Caco-2 (cell line): Measurements from ENCODE around the gene SERGEF. TPM values are rescaled to one million over a fixed set of nuclear protein-coding genes. Genes with fewer than 3 reads are reported as not detected.

Experiments used
- BruUV-seq: library from RNA; stranded (reverse); fragments of 400-500 nt; replicated peaks from 2 replicates; lab custom pipeline; 2021; lab: Mats Ljungman, UMichigan
- CTCF ChIA-PET: fragments of 300-600 bp; sonication (Branson Sonifier 250); formaldehyde crosslinking; loops from one replicate; lab custom pipeline; 2022; ENCODE audit warnings: antibody characterized with exemption; lab: Charles Lee
- POLR2A ChIA-PET: fragments of 300-600 bp; sonication (Branson Sonifier 250); formaldehyde crosslinking; loops from one replicate; lab custom pipeline; 2022; ENCODE audit warnings: antibody characterized with exemption; lab: Charles Lee
- DNase-seq, 2 experiments: peaks; one replicate each; pipeline versions ENCODE4 v3.0.0 to v3.0.0-alpha.2; 2020 to 2022
- H3K27me3 ChIP-seq: replicated peaks from 2 replicates; pipeline ENCODE4 v1.6.0; 2011; ENCODE audit warnings: low read length; ENCODE audit not compliant: control insufficient read depth, insufficient read depth
- H3K36me3 ChIP-seq: 2 replicates; pipeline ENCODE4 v1.5.1; 2011; ENCODE audit warnings: low read length; ENCODE audit not compliant: control insufficient read depth, insufficient read depth
- H3K4me1 ChIP-seq: fragments of 250-450 bp; sonication (Bioruptor Pico); 2 replicates; pipeline ENCODE4 v1.5.1; 2020; ENCODE audit warnings: mild to moderate bottlenecking
- H3K4me3 ChIP-seq: 2 replicates; pipeline ENCODE4 v1.5.1; 2011; ENCODE audit warnings: low read depth, mild to moderate bottlenecking, control low read depth, low read length
- H3K9me3 ChIP-seq: fragments of 250-450 bp; sonication (Bioruptor Pico); 2 replicates; pipeline ENCODE4 v1.5.1; 2020; ENCODE audit warnings: mild to moderate bottlenecking, moderate library complexity
- H3K27ac Mint-ChIP-seq: one replicate; pipeline ENCODE4 v1.8.0; 2022; ENCODE audit warnings: mixed read lengths; ENCODE audit not compliant: unreplicated experiment
- H3K27me3 Mint-ChIP-seq: one replicate; pipeline ENCODE4 v1.8.0; 2022; ENCODE audit warnings: mixed read lengths; ENCODE audit not compliant: insufficient read depth, unreplicated experiment
- H3K36me3 Mint-ChIP-seq: one replicate; pipeline ENCODE4 v1.8.0; 2022; ENCODE audit warnings: mild to moderate bottlenecking, mixed read lengths; ENCODE audit not compliant: insufficient read depth, unreplicated experiment
- H3K4me1 Mint-ChIP-seq: one replicate; pipeline ENCODE4 v1.8.0; 2022; ENCODE audit warnings: low read depth, mixed read lengths; ENCODE audit not compliant: unreplicated experiment
- H3K4me3 Mint-ChIP-seq: one replicate; pipeline ENCODE4 v1.8.0; 2022; ENCODE audit warnings: mild to moderate bottlenecking, moderate library complexity, mixed read lengths; ENCODE audit not compliant: unreplicated experiment
- H3K9me3 Mint-ChIP-seq: one replicate; pipeline ENCODE4 v1.8.0; 2022; ENCODE audit warnings: mixed read lengths; ENCODE audit not compliant: unreplicated experiment
- CTCF ChIP-seq, 2 experiments: fragments of 200-600 bp in 1 of 2; IDR thresholded peaks; 1 replicate in 1 of 2; 2 replicates in 1 of 2; pipeline versions ENCODE4 v1.5.1 to v1.8.0; 2011 to 2022; ENCODE audit warnings: antibody characterized with exemption in 1 of 2, control low read depth in 1 of 2, inconsistent platforms in 1 of 2, low read depth in 1 of 2, low read length in 1 of 2, mild to moderate bottlenecking in 1 of 2, moderate library complexity in 1 of 2; ENCODE audit not compliant: insufficient read depth in 1 of 2, severe bottlenecking in 1 of 2, unreplicated experiment in 1 of 2
- intact Hi-C: fragments of 100-400 bp; cut with micrococcal nuclease; formaldehyde crosslinking; loops from one replicate; pipeline ENCODE4 v1.10.0; 2022; ENCODE audit not compliant: unreplicated experiment
- total RNA-seq: library from RNA; stranded (reverse); gene quantifications from 2 replicates; pipeline ENCODE4 v1.2.3, GENCODE V29; 2022

Gene SERGEF
- total RNA-seq, 1 experiment from 2014 or later: 17.5 TPM

GRCh38 chr11:17831883-17832282 lies 181.0 kb downstream of the SERGEF start:
- no peaks in the 10 kb centered on the region for H3K9me3 ChIP-seq
- ChIA-PET CTCF (no interaction called here), POLR2A (no interaction called here)
- intact Hi-C loops: no loop called here
- Mint-ChIP-seq H3K9me3 (no peaks in the 10 kb centered on the region), H3K36me3 (no peaks in the 10 kb centered on the region), H3K4me1 (no peaks in the 10 kb centered on the region), H3K27ac (no peak overlapping the region), H3K27me3 (no peaks in the 10 kb centered on the region), H3K4me3 (no peak overlapping the region)
- no TSS peak for BruUV-seq
- no peaks in the 10 kb centered on the region for H3K36me3 ChIP-seq
- no peak for TF ChIP-seq CTCF (IDR thresholded peaks at IDR 0.05; ENCODE audit: insufficient read depth in 1 of 2, low read depth in 1 of 2, low read length in 1 of 2, severe bottlenecking in 1 of 2, unreplicated experiment in 1 of 2)
- no peaks in the 10 kb centered on the region for H3K27me3 ChIP-seq
- no peak overlapping the region for H3K4me3 ChIP-seq
- no peak for DNase-seq
- H3K4me1 ChIP-seq: no peaks in the 10 kb centered on the region

- CTCF ChIA-PET: no interaction called here
- DNase-seq: no peak
- H3K27ac Mint-ChIP-seq: no peak overlapping the region
- H3K9me3 Mint-ChIP-seq: no peaks in the 10 kb centered on the region
- intact Hi-C loops: no loop called here
- no peak overlapping the region for H3K4me3 Mint-ChIP-seq
- POLR2A ChIA-PET: no interaction called here
- H3K27me3 Mint-ChIP-seq: no peaks in the 10 kb centered on the region
- no peaks in the 10 kb centered on the region for H3K4me1 Mint-ChIP-seq
- BruUV-seq: no TSS peak
- H3K36me3 Mint-ChIP-seq: no peaks in the 10 kb centered on the region
- no peaks in the 10 kb centered on the region for H3K27me3 ChIP-seq
- no peak for TF ChIP-seq CTCF (IDR thresholded peaks at IDR 0.05; ENCODE audit: insufficient read depth in 1 of 2, low read depth in 1 of 2, low read length in 1 of 2, severe bottlenecking in 1 of 2, unreplicated experiment in 1 of 2)
- H3K4me1 ChIP-seq: no peaks in the 10 kb centered on the region
- H3K4me3 ChIP-seq: no peak overlapping the region
- no peaks in the 10 kb centered on the region for H3K36me3 ChIP-seq
- H3K9me3 ChIP-seq: no peaks in the 10 kb centered on the region
Measured at GRCh38 chr11:17831228-17831627, 181.6 kb downstream of the SERGEF start.

- ChIA-PET CTCF (interaction anchor here (0.5 kb wide), 1 partner anchor 93 kb away, joined by 3 read pairs; the partner anchor contains the start of gene KCNC1), POLR2A (no interaction called here)
- no peak overlapping the region for H3K4me3 ChIP-seq
- no peak for TF ChIP-seq CTCF (IDR thresholded peaks at IDR 0.05; ENCODE audit: insufficient read depth in 1 of 2, low read depth in 1 of 2, low read length in 1 of 2, severe bottlenecking in 1 of 2, unreplicated experiment in 1 of 2)
- Mint-ChIP-seq H3K27ac (no peak overlapping the region), H3K9me3 (no peaks in the 10 kb centered on the region), H3K27me3 (no peaks in the 10 kb centered on the region), H3K4me1 (no peaks in the 10 kb centered on the region), H3K36me3 (no peaks in the 10 kb centered on the region), H3K4me3 (no peak overlapping the region)
- no TSS peak for BruUV-seq
- H3K36me3 ChIP-seq: no peaks in the 10 kb centered on the region
- no peak for DNase-seq
- no peaks in the 10 kb centered on the region for H3K4me1 ChIP-seq
- intact Hi-C loops: no loop called here
- no peaks in the 10 kb centered on the region for H3K9me3 ChIP-seq
- no peaks in the 10 kb centered on the region for H3K27me3 ChIP-seq
Measured at GRCh38 chr11:17828311-17828751, 184.5 kb downstream of the SERGEF start.
